ENCODE data around the gene POLRMT.

The POLRMT gene

GRCh38 chr19:662962-663681, 29.8 kb upstream of the POLRMT start, which contains the start of gene RNF126:
RNF126 (minus strand) TSS chr19:663214; CDS start chr19:663121, 93 bp downstream.
- DNase-seq (ENCODE audit: low read depth) = peak; percentile 91

GRCh38 chr19:662207-662961, 29.0 kb upstream of the POLRMT start:
- peak; percentile 75 for DNase-seq (ENCODE audit: low read depth)

- DNase-seq (ENCODE audit: low read depth) = peak; percentile 45
These were observed 28.3 kb upstream of the POLRMT start for GRCh38 chr19:661427-662196.

GRCh38 chr19:660793-661426, 27.6 kb upstream of the POLRMT start:
- no peak for DNase-seq (ENCODE audit: low read depth)

- DNase-seq (ENCODE audit: low read depth) = no peak
These were observed 25.8 kb upstream of the POLRMT start for GRCh38 chr19:658916-659839.

GRCh38 chr19:658059-658839, 24.9 kb upstream of the POLRMT start:
- DNase-seq (ENCODE audit: low read depth) = no peak

GRCh38 chr19:657611-658010, 24.3 kb upstream of the POLRMT start:
- DNase-seq (ENCODE audit: low read depth) = no peak

GRCh38 chr19:656751-657559, 23.6 kb upstream of the POLRMT start:
- DNase-seq (ENCODE audit: low read depth) = no peak

GRCh38 chr19:655691-656090, 22.4 kb upstream of the POLRMT start:
- no peak for DNase-seq (ENCODE audit: low read depth)

- DNase-seq (ENCODE audit: low read depth) = no peak
These were observed 20.1 kb upstream of the POLRMT start for GRCh38 chr19:653425-653824.

- DNase-seq (ENCODE audit: low read depth) = no peak
These were observed 19.4 kb upstream of the POLRMT start for GRCh38 chr19:652467-653389.

GRCh38 chr19:651991-652390, 18.7 kb upstream of the POLRMT start:
- no peak for DNase-seq (ENCODE audit: low read depth)

GRCh38 chr19:651114-651818, 17.9 kb upstream of the POLRMT start:
- DNase-seq (ENCODE audit: low read depth) = no peak

- DNase-seq (ENCODE audit: low read depth) = no peak
These were observed 16.8 kb upstream of the POLRMT start for GRCh38 chr19:650121-650520.

GRCh38 chr19:648904-649801, 15.8 kb upstream of the POLRMT start:
- DNase-seq (ENCODE audit: low read depth) = no peak

- DNase-seq (ENCODE audit: low read depth) = no peak
These were observed 15.0 kb upstream of the POLRMT start for GRCh38 chr19:648305-648704.
